ENCODE results near the gene MFSD12.

MFSD12 gene

DNA sequence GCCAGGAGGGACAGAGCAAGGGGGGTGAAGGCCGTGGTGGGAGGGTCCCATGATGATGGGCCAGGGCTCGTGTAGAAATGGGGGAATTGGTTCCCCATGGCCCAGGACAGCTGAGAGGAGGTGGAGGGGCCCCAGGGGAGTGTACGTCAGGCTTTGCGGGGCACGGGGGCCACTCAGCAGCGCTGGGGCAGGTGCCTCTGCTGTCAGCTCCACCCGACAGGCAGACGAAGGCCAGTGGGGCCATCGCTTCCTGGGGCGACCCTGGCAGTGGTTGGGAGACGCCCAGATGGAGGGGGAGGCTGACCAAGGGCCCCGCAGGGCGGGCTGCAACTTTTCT, 20.3 kb downstream of the MFSD12 start:
- no peaks in the 10 kb centered on the region for H3K9me3 ChIP-seq
- H3K4me1 ChIP-seq = no peaks in the 10 kb centered on the region
- no peak overlapping the region for H3K4me3 ChIP-seq (ENCODE audit: low read depth, low read length)
- H3K27me3 ChIP-seq = no peaks in the 10 kb centered on the region
- peak; percentile 16 for DNase-seq
- H3K36me3 ChIP-seq = peaks cover 29% of the 10 kb centered on the region
- TF ChIP-seq, protein P1, sequence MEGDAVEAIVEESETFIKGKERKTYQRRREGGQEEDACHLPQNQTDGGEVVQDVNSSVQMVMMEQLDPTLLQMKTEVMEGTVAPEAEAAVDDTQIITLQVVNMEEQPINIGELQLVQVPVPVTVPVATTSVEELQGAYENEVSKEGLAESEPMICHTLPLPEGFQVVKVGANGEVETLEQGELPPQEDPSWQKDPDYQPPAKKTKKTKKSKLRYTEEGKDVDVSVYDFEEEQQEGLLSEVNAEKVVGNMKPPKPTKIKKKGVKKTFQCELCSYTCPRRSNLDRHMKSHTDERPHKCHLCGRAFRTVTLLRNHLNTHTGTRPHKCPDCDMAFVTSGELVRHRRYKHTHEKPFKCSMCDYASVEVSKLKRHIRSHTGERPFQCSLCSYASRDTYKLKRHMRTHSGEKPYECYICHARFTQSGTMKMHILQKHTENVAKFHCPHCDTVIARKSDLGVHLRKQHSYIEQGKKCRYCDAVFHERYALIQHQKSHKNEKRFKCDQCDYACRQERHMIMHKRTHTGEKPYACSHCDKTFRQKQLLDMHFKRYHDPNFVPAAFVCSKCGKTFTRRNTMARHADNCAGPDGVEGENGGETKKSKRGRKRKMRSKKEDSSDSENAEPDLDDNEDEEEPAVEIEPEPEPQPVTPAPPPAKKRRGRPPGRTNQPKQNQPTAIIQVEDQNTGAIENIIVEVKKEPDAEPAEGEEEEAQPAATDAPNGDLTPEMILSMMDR (IDR thresholded peaks at IDR 0.05; ENCODE audit: low read depth, low read length) = no peak

DNA sequence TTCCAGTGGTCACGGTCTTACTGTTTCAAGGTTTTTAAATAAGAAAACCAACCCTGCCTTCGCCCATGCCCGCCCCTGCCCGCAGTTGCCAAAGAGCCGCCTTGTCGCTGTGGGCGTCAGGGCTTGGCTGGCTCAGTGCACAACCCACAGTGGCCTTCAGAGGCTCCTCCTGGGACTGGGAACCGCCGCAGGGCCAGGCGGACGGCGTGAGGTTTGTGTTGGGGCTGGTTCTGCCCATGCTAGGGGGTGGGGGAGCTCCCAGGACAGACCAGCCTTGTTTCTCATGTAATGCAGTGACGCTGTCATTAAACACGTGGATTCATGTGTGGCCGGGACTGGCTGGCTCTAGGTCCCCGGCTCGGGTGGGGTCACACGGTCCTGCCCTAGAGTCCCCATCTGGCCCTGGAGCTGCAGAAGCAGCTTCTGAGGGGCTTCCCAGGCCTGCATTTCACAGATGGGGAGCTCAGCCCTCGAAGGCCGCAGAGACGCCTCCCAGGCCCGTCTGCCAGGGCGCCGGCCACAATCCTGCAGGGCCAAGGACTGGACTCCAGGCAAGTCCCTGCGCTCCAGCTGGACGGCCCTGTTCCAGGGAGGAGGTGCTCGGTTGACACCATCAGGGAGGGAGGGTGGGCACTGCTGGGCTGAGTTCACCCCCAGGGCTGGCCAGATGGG, 20.8 kb downstream of the MFSD12 start:
- Histone ChIP-seq H3K36me3 (peaks cover 34% of the 10 kb centered on the region), H3K27me3 (no peaks in the 10 kb centered on the region), H3K4me3 (ENCODE audit: low read depth, low read length) (no peak overlapping the region), H3K9me3 (no peaks in the 10 kb centered on the region), H3K4me1 (no peaks in the 10 kb centered on the region)
- DNase-seq = peak; percentile 26
- TF ChIP-seq, protein P1 (IDR thresholded peaks at IDR 0.05; ENCODE audit: low read depth, low read length) = no peak

DNA sequence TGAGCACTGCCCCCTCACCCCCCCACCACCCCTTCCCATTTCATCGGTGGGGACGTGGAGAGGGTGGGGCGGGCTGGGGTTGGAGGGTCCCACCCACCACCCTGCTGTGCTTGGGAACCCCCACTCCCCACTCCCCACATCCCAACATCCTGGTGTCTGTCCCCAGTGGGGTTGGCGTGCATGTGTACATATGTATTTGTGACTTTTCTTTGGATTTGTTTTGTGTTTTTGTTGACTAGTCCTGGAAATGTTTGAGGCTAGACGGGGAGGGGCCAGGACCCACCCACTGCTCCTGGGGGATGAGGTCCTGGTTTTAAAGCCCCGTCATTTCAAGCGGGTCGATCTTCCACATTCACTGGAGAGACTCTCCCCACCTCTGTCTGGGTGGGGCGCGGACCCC, 21.4 kb downstream of the MFSD12 start:
- Histone ChIP-seq H3K36me3 (peaks cover 40% of the 10 kb centered on the region), H3K4me1 (no peaks in the 10 kb centered on the region), H3K27me3 (no peaks in the 10 kb centered on the region), H3K4me3 (ENCODE audit: low read depth, low read length) (no peak overlapping the region), H3K9me3 (no peaks in the 10 kb centered on the region)
- TF ChIP-seq, protein P1 (IDR thresholded peaks at IDR 0.05; ENCODE audit: low read depth, low read length) = no peak
- no peak for DNase-seq

DNA sequence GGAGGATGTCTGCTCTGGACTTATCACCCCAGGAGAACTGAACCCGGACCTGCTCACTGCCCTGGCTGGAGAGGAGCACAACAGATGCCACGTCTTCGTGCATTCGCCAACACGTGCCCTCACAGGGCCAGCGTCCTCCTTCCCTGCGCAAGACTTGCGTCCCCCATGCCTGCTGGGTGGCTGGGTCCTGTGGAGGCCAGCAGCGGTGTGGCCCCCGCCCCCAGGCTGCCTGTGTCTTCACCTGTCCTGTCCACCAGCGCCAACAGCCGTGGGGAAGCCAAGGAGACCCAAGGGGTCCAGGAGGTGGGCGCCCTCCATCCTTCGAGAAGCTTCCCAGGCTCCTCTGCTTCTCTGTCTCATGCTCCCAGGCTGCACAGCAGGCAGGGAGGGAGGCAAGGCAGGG, 21.8 kb downstream of the MFSD12 start:
- Histone ChIP-seq H3K9me3 (no peaks in the 10 kb centered on the region), H3K4me3 (ENCODE audit: low read depth, low read length) (no peak overlapping the region), H3K4me1 (no peaks in the 10 kb centered on the region), H3K36me3 (peaks cover 40% of the 10 kb centered on the region), H3K27me3 (no peaks in the 10 kb centered on the region)
- TF ChIP-seq, protein P1 (IDR thresholded peaks at IDR 0.05; ENCODE audit: low read depth, low read length) = no peak
- DNase-seq = peak; percentile 8

DNA sequence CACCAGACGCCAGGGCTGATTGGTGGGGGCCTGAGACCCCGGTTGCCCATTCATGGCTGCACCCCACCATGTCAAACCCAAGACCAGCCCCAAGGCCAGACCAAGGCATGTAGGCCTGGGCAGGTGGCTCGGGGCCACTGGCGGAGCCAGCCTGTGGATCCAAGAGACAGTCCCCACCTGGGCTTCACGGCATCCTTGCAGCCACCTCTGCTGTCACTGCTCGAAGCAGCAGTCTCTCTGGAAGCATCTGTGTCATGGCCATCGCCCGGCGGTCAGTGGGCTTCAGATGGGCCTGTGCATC, 22.2 kb downstream of the MFSD12 start:
- TF ChIP-seq, protein P1 (IDR thresholded peaks at IDR 0.05; ENCODE audit: low read depth, low read length) = no peak
- no peaks in the 10 kb centered on the region for H3K9me3 ChIP-seq
- no peaks in the 10 kb centered on the region for H3K27me3 ChIP-seq
- DNase-seq = no peak
- H3K4me1 ChIP-seq = no peaks in the 10 kb centered on the region
- H3K4me3 ChIP-seq (ENCODE audit: low read depth, low read length) = no peak overlapping the region
- peaks cover 40% of the 10 kb centered on the region for H3K36me3 ChIP-seq

DNA sequence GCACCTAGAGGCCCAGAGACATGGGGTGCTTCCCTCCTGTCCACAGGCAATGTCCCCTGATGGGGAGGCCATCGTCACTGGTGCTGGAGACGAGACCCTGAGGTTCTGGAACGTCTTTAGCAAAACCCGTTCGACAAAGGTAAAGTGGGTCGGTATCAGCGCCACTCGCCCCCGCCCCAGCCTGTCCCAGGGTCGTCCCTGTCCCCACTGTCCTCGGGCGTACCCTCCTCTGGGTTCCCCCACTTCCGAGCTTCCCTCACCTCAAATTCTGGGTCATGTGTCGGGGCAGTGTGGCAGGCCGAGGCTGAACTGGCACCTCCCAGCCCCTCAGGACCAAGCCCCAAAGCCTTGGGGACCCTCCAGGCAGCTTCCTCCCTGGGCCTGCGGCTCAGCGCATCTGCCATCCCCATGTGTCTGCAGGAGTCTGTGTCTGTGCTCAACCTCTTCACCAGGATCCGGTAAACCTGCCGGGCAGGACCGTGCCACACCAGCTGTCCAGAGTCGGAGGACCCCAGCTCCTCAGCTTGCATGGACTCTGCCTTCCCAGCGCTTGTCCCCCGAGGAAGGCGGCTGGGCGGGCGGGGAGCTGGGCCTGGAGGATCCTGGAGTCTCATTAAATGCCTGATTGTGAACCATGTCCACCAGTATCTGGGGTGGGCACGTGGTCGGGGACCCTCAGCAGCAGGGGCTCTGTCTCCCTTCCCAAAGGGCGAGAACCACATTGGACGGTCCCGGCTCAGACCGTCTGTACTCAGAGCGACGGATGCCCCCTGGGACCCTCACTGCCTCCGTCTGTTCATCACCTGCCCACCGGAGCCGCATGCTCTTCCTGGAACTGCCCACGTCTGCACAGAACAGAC, 22.8 kb downstream of the MFSD12 start:
- Histone ChIP-seq H3K36me3 (peaks cover 40% of the 10 kb centered on the region), H3K27me3 (no peaks in the 10 kb centered on the region)

More for the DNA sequence above, 22.8 kb downstream of the MFSD12 start:
- H3K4me3 ChIP-seq (ENCODE audit: low read depth, low read length) = no peak overlapping the region
- TF ChIP-seq, protein P1 (IDR thresholded peaks at IDR 0.05; ENCODE audit: low read depth, low read length) = no peak
- no peaks in the 10 kb centered on the region for H3K9me3 ChIP-seq
- no peaks in the 10 kb centered on the region for H3K4me1 ChIP-seq
- no peak for DNase-seq

All from BE2C (cell line).